HepG2 (cell line): ENCODE results near the gene SLC9B2. TPM values are rescaled to one million over a fixed set of nuclear protein-coding genes. Genes with fewer than 3 reads are reported as not detected.

Source experiments
- ATAC-seq: fragments of 200-7000 bp; cut with Tn5 transposase; 3 replicates; pipeline ENCODE4 v1.9.1; 2020; ENCODE audit warnings: mild to moderate bottlenecking, moderate library complexity
- BruUV-seq: library from RNA; stranded (reverse); fragments of 400-500 nt; replicated peaks from 2 replicates; lab custom pipeline; 2021; lab: Mats Ljungman, UMichigan
- CTCF ChIA-PET: fragments of 300-600 bp; formaldehyde crosslinking; extraction: SDS; loops from one replicate; lab custom pipeline; 2021; ENCODE audit warnings: low total read pairs, inconsistent platforms, low intra/inter-chr PET ratio; lab: Yijun Ruan, JAX
- POLR2A ChIA-PET: fragments of 350-600 bp; sonication (Branson Sonifier 250); formaldehyde crosslinking; loops from one replicate; lab custom pipeline; 2020; ENCODE audit warnings: antibody characterized with exemption, inconsistent platforms; lab: Yijun Ruan, JAX
- DNase-seq: peaks from one replicate; pipeline ENCODE4 v3.0.0-alpha.2; 2015; ENCODE audit warnings: low spot score
- FAIRE-seq: peaks from 3 replicates; lab custom pipeline; 2011; peaks lifted over from hg19 to GRCh38; lab: Jason Lieb, UNC
- H2AFZ ChIP-seq: one replicate; pipeline ENCODE4 v1.6.1; 2011; ENCODE audit warnings: low read length, inconsistent platforms
- H3K27ac ChIP-seq: fragments of 300-600 bp; 3 replicates; pipeline ENCODE4 v1.8.0; 2011; ENCODE audit warnings: mixed run types, mild to moderate bottlenecking, mixed read lengths, low read length, inconsistent platforms; ENCODE audit not compliant: insufficient read depth; ENCODE audit errors: extremely low read length
- H3K27me3 ChIP-seq, 2 experiments: fragments of 200-600 bp in 1 of 2; 2 replicates in 1 of 2; 3 replicates in 1 of 2; pipeline versions ENCODE4 v1.6.0 to v1.8.0; 2011; ENCODE audit warnings: low read length in 2 of 2, mild to moderate bottlenecking in 2 of 2, moderate library complexity in 2 of 2, inconsistent platforms in 1 of 2; ENCODE audit not compliant: insufficient read depth in 2 of 2, control insufficient read depth in 1 of 2
- H3K36me3 ChIP-seq, 2 experiments: fragments of 200-600 bp in 1 of 2; replicated peaks in 1 of 2; 2 replicates in 1 of 2; 3 replicates in 1 of 2; pipeline versions ENCODE4 v1.5.1 to v1.8.0; 2011; ENCODE audit warnings: low read length in 2 of 2, inconsistent platforms in 1 of 2; ENCODE audit not compliant: insufficient read depth in 2 of 2, control insufficient read depth in 1 of 2
- H3K4me1 ChIP-seq: 2 replicates; pipeline ENCODE4 v1.5.1; 2012; ENCODE audit warnings: low read length, inconsistent platforms; ENCODE audit not compliant: insufficient read depth
- H3K4me2 ChIP-seq: 2 replicates; pipeline ENCODE4 v1.6.0; 2011; ENCODE audit warnings: low read depth, low read length, inconsistent platforms
- H3K4me3 ChIP-seq, 3 experiments: fragments of 200-600 bp in 1 of 3; sonication (generic), shearing (Covaris generic) in 1 of 3; replicated peaks in 1 of 3; 2 replicates each; pipeline ENCODE4 v1.5.1; 2011 to 2016; ENCODE audit warnings: low read length in 3 of 3, inconsistent platforms in 2 of 3, low read depth in 2 of 3, mild to moderate bottlenecking in 2 of 3, control low read depth in 1 of 3, mixed read lengths in 1 of 3; ENCODE audit not compliant: insufficient read depth in 1 of 3
- H3K79me2 ChIP-seq: one replicate; pipeline ENCODE4 v1.6.1; 2011; ENCODE audit warnings: low read length, inconsistent platforms; ENCODE audit not compliant: insufficient read depth
- H3K9ac ChIP-seq: 2 replicates; pipeline ENCODE4 v1.6.0; 2011; ENCODE audit warnings: mild to moderate bottlenecking, low read depth, low read length, inconsistent platforms; ENCODE audit not compliant: insufficient read depth
- H3K9me3 ChIP-seq: 2 replicates; pipeline ENCODE4 v1.5.1; 2012; ENCODE audit warnings: mild to moderate bottlenecking, low read length
- H4K20me1 ChIP-seq: 2 replicates; pipeline ENCODE4 v1.6.0; 2011; ENCODE audit warnings: inconsistent platforms, mild to moderate bottlenecking, low read length, moderate library complexity; ENCODE audit not compliant: insufficient read depth
- CEBPG ChIP-seq: IDR thresholded peaks from 2 replicates; pipeline ENCODE4 v1.6.1; 2016
- CTCF ChIP-seq: sonication (generic); formaldehyde crosslinking; IDR thresholded peaks from 2 replicates; pipeline ENCODE4 v1.5.0; 2020; ENCODE audit warnings: mild to moderate bottlenecking, missing genetic modification reagents, moderate library complexity
- FLYWCH1 ChIP-seq: sonication (generic); formaldehyde crosslinking; IDR thresholded peaks from 2 replicates; pipeline ENCODE4 v1.8.1; 2023; ENCODE audit warnings: mild to moderate bottlenecking, missing genetic modification reagents
- KLF16 ChIP-seq, 2 experiments: sonication (generic) in 1 of 2; formaldehyde crosslinking in 1 of 2; IDR thresholded peaks; 2 replicates each; pipeline versions ENCODE4 v1.6.1 to v1.8.0; 2016 to 2023; ENCODE audit warnings: missing genetic modification reagents in 2 of 2, missing compliant biosample characterization in 1 of 2
- PCBP1 ChIP-seq: fragments of 200-400 bp; formaldehyde crosslinking; IDR thresholded peaks from 2 replicates; pipeline ENCODE4 v1.6.1; 2017; ENCODE audit warnings: mild to moderate bottlenecking, low read depth, low read length, borderline replicate concordance
- PLRG1 ChIP-seq: fragments of 450-650 bp; conservative IDR thresholded peaks from 2 replicates; pipeline ENCODE4 v1.6.1; 2016
- RAD21 ChIP-seq: fragments of 450-650 bp; formaldehyde crosslinking; IDR thresholded peaks from 2 replicates; pipeline ENCODE4 v1.5.0; 2020; ENCODE audit warnings: mild to moderate bottlenecking
- SMC3 ChIP-seq: IDR thresholded peaks from 2 replicates; pipeline ENCODE4 v1.6.1; 2011; ENCODE audit warnings: low read length, improper control_type of control experiment
- STAG1 ChIP-seq: sonication (generic); formaldehyde crosslinking; IDR thresholded peaks from 2 replicates; pipeline ENCODE4 v1.4.0; 2020; ENCODE audit warnings: missing genetic modification reagents
- TBX2 ChIP-seq: sonication (generic); formaldehyde crosslinking; IDR thresholded peaks from 2 replicates; pipeline ENCODE4 v1.5.0; 2020; ENCODE audit warnings: missing genetic modification reagents, mild to moderate bottlenecking, borderline replicate concordance
- THAP11 ChIP-seq: IDR thresholded peaks from 2 replicates; pipeline ENCODE4 v1.6.1; 2016; ENCODE audit warnings: missing biosample characterization, missing genetic modification reagents
- XRCC5 ChIP-seq: fragments of 200-400 bp; formaldehyde crosslinking; optimal IDR thresholded peaks from 2 replicates; pipeline ENCODE3; 2017; ENCODE audit warnings: mild to moderate bottlenecking, low read length
- ZFP36 ChIP-seq: fragments of 150-350 bp; IDR thresholded peaks from 2 replicates; pipeline ENCODE4 v1.6.1; 2018; ENCODE audit warnings: borderline replicate concordance, low read length, low read depth; ENCODE audit not compliant: partially characterized antibody
- WGBS: methylation state at CpG from one replicate; pipeline ENCODE4 v1.1.6; 2017; ENCODE audit warnings: low lambda C conversion rate; 5-methylcytosine and 5-hydroxymethylcytosine counted together
- in situ Hi-C: cut with HindIII; loops from 2 replicates; pipeline ENCODE4 v1.10.0; 2017; ENCODE audit warnings: low pct_unique_long_range_greater_than_20kb; ENCODE audit not compliant: extremely low pct_ligation_motif_present
- intact Hi-C: fragments of 100-400 bp; cut with micrococcal nuclease; formaldehyde crosslinking; loops from one replicate; pipeline ENCODE4 v1.10.0; 2022; ENCODE audit not compliant: unreplicated experiment
- polyA plus RNA-seq, 8 experiments: library from polyadenylated mRNA; depleted of rRNA in 3 of 8; stranded (reverse) in 7 of 8; unstranded in 1 of 8; fragments of >200 nt; fragmentation: Illumina TruSeq in 4 of 8; extraction: Trizol in 4 of 8; gene quantifications; 2 replicates each; pipeline versions ENCODE4 v1.2.1 to v1.2.3, GENCODE V29; 2011 to 2016; ENCODE audit warnings: low read depth in 4 of 8, missing spikeins in 1 of 8, mixed read lengths in 1 of 8; ENCODE audit not compliant: insufficient read depth in 1 of 8
- total RNA-seq, 5 experiments: library from RNA; depleted of rRNA; stranded (reverse); fragments of >200 nt; fragmentation: Illumina TruSeq; extraction: Trizol; gene quantifications; 2 replicates each; pipeline ENCODE4 v1.2.3, GENCODE V29; 2016; ENCODE audit warnings: low read depth in 1 of 5

SLC9B2 gene
- total and polyA plus RNA-seq, 2 of the 13 experiments (the other 11 are each of a cell fraction or from before 2014, with no cell fraction given) = 23.5 to 38.5 TPM

GRCh38 chr4:103032574-103032973 lies 44.0 kb downstream of the SLC9B2 start:
- peak; percentile 52 for DNase-seq
- H4K20me1 ChIP-seq = no peaks in the 10 kb centered on the region
- POLR2A ChIA-PET = no interaction called here
- H3K36me3 ChIP-seq = peaks cover 3 to 20% of the 10 kb centered on the region in 2 experiments; a peak in 2 of 5 replicates
- no peak overlapping the region for H3K4me2 ChIP-seq
- H3K9ac ChIP-seq = no peak overlapping the region
- no peaks in the 10 kb centered on the region for H3K9me3 ChIP-seq
- intact Hi-C loops = no loop called here
- H3K27me3 ChIP-seq = no peaks in the 10 kb centered on the region
- 100% methylated on average over 1 of the region's 2 CpGs for WGBS
- no peak overlapping the region for H3K4me3 ChIP-seq
- peak; percentile 86 for FAIRE-seq
- peak; percentile 61; the same call in 1 of the 2 replicates for TF ChIP-seq SMC3
- no peak for TF ChIP-seq TBX2
- 0 out of 2 replicates have a peak, but pooled peaks have one; percentile 13 for TF ChIP-seq CEBPG (CRISPR knock-in tag)
- peak; percentile 74 for TF ChIP-seq CTCF
- TF ChIP-seq THAP11 (CRISPR knock-in tag) = peak; percentile 19; the same call in 1 of the 2 replicates
- no peak for TF ChIP-seq PCBP1
- no peak for TF ChIP-seq ZFP36
- TF ChIP-seq STAG1 (CRISPR knock-in tag) = peak; percentile 82
- TF ChIP-seq RAD21 = 0 out of 2 replicates have a peak, but pooled peaks have one; percentile 33
- TF ChIP-seq PLRG1 = no peak
- TF ChIP-seq FLYWCH1 (CRISPR knock-in tag) = no peak
- TF ChIP-seq XRCC5 = peak; percentile 27
- no peak for TF ChIP-seq KLF16 (CRISPR knock-in tag; IDR thresholded peaks at IDR 0.05)
- H3K27ac ChIP-seq = no peak overlapping the region
- no peak overlapping the region for H2AFZ ChIP-seq
- BruUV-seq = no TSS peak
- peak; percentile 100 for ATAC-seq
- H3K4me1 ChIP-seq = no peaks in the 10 kb centered on the region
- in situ Hi-C loops = no loop called here
- CTCF ChIA-PET = no interaction called here
- H3K79me2 ChIP-seq = no peaks in the 10 kb centered on the region
